Gastroesophageal sphincter (tissue), 4 donors: ENCODE results near the gene CACNA2D3. TPM values are rescaled to one million over a fixed set of nuclear protein-coding genes. Genes with fewer than 3 reads are reported as not detected.

ENCODE experiments used
- ATAC-seq: fragments of 150-250 bp; one replicate; pipeline ENCODE4 v1.9.1; 2016; ENCODE audit warnings: mild to moderate bottlenecking, moderate library complexity
- H3K27ac ChIP-seq, 4 donors: fragments of 200-600 bp; sonication (generic) in 3 of 4; 1 replicate in 3 of 4; 2 replicates in 1 of 4; pipeline ENCODE4 v1.5.1; 2016 to 2019
- H3K27me3 ChIP-seq: fragments of 200-600 bp; sonication (generic); one replicate; pipeline ENCODE4 v1.5.1; 2019
- H3K36me3 ChIP-seq, 2 donors: fragments of 200-600 bp; sonication (generic); one replicate each; pipeline ENCODE4 v1.5.1; 2019; ENCODE audit warnings: control low read depth in 1 of 2
- H3K4me1 ChIP-seq, 3 donors: fragments of 200-600 bp; sonication (generic); 1 replicate in 2 of 3; 2 replicates in 1 of 3; pipeline ENCODE4 v1.5.1; 2016 to 2019; ENCODE audit warnings: control low read depth in 2 of 3
- H3K4me3 ChIP-seq, 2 donors: fragments of 200-600 bp; sonication (generic); one replicate each; pipeline ENCODE4 v1.5.1; 2019; ENCODE audit warnings: mild to moderate bottlenecking in 1 of 2, moderate library complexity in 1 of 2
- H3K9me3 ChIP-seq, 3 donors: fragments of 200-600 bp; sonication (generic); one replicate each; pipeline ENCODE4 v1.5.1; 2017 to 2019; ENCODE audit warnings: control low read depth in 2 of 3
- EP300 ChIP-seq: sonication (generic); formaldehyde crosslinking; IDR thresholded peaks from one replicate; pipeline ENCODE4 v1.6.1; 2017; ENCODE audit warnings: antibody characterized with exemption, mild to moderate bottlenecking
- POLR2A ChIP-seq, 2 donors: fragments of 450-650 bp; IDR thresholded peaks; one replicate each; pipeline ENCODE4 v1.6.1; 2017; ENCODE audit warnings: antibody characterized with exemption in 2 of 2, mild to moderate bottlenecking in 2 of 2, moderate library complexity in 1 of 2
- POLR2AphosphoS5 ChIP-seq: sonication (generic); formaldehyde crosslinking; IDR thresholded peaks from one replicate; pipeline ENCODE4 v1.6.1; 2017; ENCODE audit warnings: antibody characterized with exemption
- WGBS, 2 donors: methylation state at CpG; one replicate each; pipeline ENCODE4 v1.1.5; 2018; ENCODE audit warnings: low coverage in 1 of 2; 5-methylcytosine and 5-hydroxymethylcytosine counted together
- total RNA-seq, 4 donors: library from RNA; depleted of rRNA; stranded (reverse); fragments of >200 nt; gene quantifications; one replicate each; pipeline ENCODE4 v1.1.0, GENCODE V29; 2016
- TF ChIP-seq, protein P1 (sequence below), 4 experiments: fragments of 200-600 bp in 2 of 4; fragments of 450-650 bp in 2 of 4; sonication (generic) in 1 of 4; IDR thresholded peaks; one replicate each; pipeline ENCODE4 v1.5.1; 2017 to 2019; ENCODE audit warnings: antibody characterized with exemption in 4 of 4, mild to moderate bottlenecking in 2 of 4, moderate library complexity in 2 of 4

CACNA2D3 gene
- total RNA-seq, 4 donors from 2014 or later = 0.94 to 6.5 (median 3.5) TPM

DNA sequence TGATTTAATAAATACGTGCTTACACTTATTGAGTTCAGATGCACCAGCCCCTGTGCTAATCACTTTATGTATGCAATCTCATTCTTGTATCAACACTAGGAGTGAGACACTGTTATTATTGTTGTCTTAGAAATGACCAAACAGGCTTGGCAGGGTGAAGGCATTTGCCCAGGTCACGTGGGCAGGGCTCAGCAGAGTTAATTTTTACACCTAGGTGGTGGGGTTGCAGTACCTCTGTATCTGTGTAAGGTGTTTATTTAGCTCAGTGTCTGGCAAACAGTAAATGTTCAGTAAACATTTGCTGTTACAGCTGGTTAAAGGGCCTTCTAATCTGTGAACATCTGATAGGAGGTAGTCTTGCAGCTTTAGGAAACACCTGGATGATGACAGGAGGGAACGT, 200.0 kb downstream of the CACNA2D3 start:
- H3K36me3 ChIP-seq = no peaks in the 10 kb centered on the region
- no peaks in the 10 kb centered on the region for H3K9me3 ChIP-seq
- no peak for ATAC-seq
- TF ChIP-seq, protein P1, sequence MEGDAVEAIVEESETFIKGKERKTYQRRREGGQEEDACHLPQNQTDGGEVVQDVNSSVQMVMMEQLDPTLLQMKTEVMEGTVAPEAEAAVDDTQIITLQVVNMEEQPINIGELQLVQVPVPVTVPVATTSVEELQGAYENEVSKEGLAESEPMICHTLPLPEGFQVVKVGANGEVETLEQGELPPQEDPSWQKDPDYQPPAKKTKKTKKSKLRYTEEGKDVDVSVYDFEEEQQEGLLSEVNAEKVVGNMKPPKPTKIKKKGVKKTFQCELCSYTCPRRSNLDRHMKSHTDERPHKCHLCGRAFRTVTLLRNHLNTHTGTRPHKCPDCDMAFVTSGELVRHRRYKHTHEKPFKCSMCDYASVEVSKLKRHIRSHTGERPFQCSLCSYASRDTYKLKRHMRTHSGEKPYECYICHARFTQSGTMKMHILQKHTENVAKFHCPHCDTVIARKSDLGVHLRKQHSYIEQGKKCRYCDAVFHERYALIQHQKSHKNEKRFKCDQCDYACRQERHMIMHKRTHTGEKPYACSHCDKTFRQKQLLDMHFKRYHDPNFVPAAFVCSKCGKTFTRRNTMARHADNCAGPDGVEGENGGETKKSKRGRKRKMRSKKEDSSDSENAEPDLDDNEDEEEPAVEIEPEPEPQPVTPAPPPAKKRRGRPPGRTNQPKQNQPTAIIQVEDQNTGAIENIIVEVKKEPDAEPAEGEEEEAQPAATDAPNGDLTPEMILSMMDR (IDR thresholded peaks at IDR 0.05) = no peak
- TF ChIP-seq EP300 (no peak), POLR2A (IDR thresholded peaks at IDR 0.05) (no peak), POLR2AphosphoS5 (no peak)
- H3K27me3 ChIP-seq = no peaks in the 10 kb centered on the region
- H3K4me3 ChIP-seq = no peak overlapping the region
- H3K27ac ChIP-seq = no peak overlapping the region
- no peaks in the 10 kb centered on the region for H3K4me1 ChIP-seq
- 79% methylated on average over 3 of the region's 3 CpGs for WGBS, 2 donors

DNA sequence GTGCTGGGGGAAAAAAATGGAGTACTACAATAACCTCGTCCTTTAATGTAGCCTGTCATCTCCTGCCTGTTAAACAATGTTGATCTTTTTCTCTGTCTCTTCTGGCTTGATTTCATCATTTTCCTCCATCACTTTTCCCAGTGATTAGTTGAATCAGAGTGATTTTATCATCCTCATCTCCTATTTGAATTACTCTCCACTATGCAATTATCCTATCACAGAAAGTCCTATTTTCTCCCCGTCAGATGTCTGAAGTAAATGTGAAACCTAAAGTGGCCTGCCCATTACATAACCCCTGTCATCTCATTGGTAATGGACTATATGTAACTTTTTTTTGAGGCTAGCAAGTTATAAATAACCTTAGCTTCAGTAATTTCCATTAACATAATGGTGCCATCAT, 201.8 kb downstream of the CACNA2D3 start:
- Histone ChIP-seq H3K4me1 (no peaks in the 10 kb centered on the region), H3K9me3 (no peaks in the 10 kb centered on the region), H3K27me3 (no peaks in the 10 kb centered on the region), H3K36me3 (no peaks in the 10 kb centered on the region), H3K27ac (no peak overlapping the region), H3K4me3 (no peak overlapping the region)
- TF ChIP-seq POLR2A (IDR thresholded peaks at IDR 0.05) = no peak
- TF ChIP-seq, protein P1 (IDR thresholded peaks at IDR 0.05) = no peak
- no peak for TF ChIP-seq EP300
- no peak for TF ChIP-seq POLR2AphosphoS5
- ATAC-seq = no peak
- WGBS, 2 donors = 67 to 74% methylated on average over 2 of the region's 2 CpGs

DNA sequence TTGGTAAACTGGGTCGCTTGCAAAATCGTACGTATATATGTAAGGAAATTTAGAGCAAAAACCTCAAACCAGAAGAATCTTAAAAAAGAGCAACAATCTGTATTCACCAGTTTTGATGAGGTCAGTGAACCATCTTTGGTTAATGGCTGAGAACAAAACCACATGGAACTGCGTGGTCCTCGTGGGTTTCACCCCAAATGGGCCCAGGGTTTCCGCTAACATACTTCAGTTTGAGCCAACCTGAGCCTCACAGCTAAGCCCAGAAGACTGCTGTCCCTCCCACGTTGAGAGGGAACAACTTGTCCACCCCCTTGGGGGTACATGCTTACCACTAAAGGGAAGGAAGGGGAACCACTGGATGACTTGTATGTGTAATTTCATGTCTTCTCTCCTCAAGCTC, 204.6 kb downstream of the CACNA2D3 start:
- Histone ChIP-seq H3K36me3 (no peaks in the 10 kb centered on the region), H3K9me3 (no peaks in the 10 kb centered on the region), H3K27me3 (no peaks in the 10 kb centered on the region), H3K27ac (no peak overlapping the region), H3K4me1 (no peaks in the 10 kb centered on the region), H3K4me3 (no peak overlapping the region)
- no peak for ATAC-seq
- TF ChIP-seq EP300 (no peak), POLR2A (IDR thresholded peaks at IDR 0.05) (no peak), POLR2AphosphoS5 (no peak)
- TF ChIP-seq, protein P1 (IDR thresholded peaks at IDR 0.05) = no peak
- WGBS, 2 donors = 82 to 94% methylated on average over 3 to 7 of the region's 7 CpGs

DNA sequence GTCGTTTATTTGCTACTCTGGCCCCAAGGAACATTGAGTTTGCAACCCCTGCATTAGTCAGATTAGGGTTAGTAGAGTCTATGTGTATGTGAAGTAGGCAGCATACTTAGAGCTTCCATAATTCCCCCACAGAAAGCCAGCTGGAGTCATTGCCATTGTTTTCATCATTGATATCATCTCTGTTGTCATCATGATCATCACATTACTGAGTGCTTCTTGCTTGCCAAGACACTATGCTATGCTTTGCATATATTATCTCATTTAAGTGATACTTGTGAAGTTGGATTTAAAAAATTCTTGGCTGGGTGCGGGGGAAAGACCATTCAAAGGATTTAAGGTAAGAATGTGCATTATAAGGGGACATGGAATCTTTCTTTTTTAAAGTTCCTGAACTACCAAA, 209.0 kb downstream of the CACNA2D3 start:
- no peak for ATAC-seq
- WGBS, 2 donors = 78 to 82% methylated on average over 2 of the region's 2 CpGs
- H3K27ac ChIP-seq = no peak overlapping the region

DNA sequence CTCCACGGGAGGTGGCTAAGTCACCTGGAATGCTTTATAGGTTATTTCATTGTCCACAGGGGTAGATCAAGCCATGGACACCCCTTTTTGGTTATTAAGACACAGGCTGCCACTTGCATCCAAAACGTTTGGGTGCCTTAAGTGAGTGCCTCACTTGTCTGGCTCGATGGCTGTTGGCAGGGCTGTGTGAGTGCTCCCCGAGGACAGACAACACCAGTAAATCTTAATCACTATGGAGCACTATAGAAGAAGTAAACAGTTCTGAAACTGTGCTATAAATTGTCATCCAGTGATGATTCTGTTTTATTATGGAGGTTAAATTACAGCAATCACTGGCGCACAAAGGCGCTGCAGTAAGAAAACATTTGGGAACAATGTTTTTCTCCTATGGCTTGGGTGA, 215.5 kb downstream of the CACNA2D3 start:
- H3K36me3 ChIP-seq = no peaks in the 10 kb centered on the region
- H3K27ac ChIP-seq = no peak overlapping the region
- H3K27me3 ChIP-seq = no peaks in the 10 kb centered on the region
- TF ChIP-seq POLR2A (IDR thresholded peaks at IDR 0.05) = no peak
- TF ChIP-seq, protein P1 (IDR thresholded peaks at IDR 0.05) = no peak
- no peak for TF ChIP-seq POLR2AphosphoS5
- no peak for TF ChIP-seq EP300
- no peaks in the 10 kb centered on the region for H3K9me3 ChIP-seq
- no peaks in the 10 kb centered on the region for H3K4me1 ChIP-seq
- no peak overlapping the region for H3K4me3 ChIP-seq
- 69 to 76% methylated on average over 3 to 4 of the region's 6 CpGs for WGBS, 2 donors
- no peak for ATAC-seq

More for the DNA sequence above, 209.0 kb downstream of the CACNA2D3 start:
- H3K36me3 ChIP-seq = no peaks in the 10 kb centered on the region
- no peaks in the 10 kb centered on the region for H3K9me3 ChIP-seq
- no peaks in the 10 kb centered on the region for H3K27me3 ChIP-seq
- H3K4me3 ChIP-seq = no peak overlapping the region
- TF ChIP-seq POLR2AphosphoS5 (no peak), POLR2A (IDR thresholded peaks at IDR 0.05) (no peak), EP300 (no peak)
- TF ChIP-seq, protein P1 (IDR thresholded peaks at IDR 0.05) = no peak
- H3K4me1 ChIP-seq = no peaks in the 10 kb centered on the region
